Bronchial epithelial cell (primary cell): ENCODE results near the gene IFT88. TPM values are rescaled to one million over a fixed set of nuclear protein-coding genes. Genes with fewer than 3 reads are reported as not detected.

Experiments
- DNase-seq: peaks from one replicate; pipeline ENCODE4 v3.0.0-alpha.2; 2010; ENCODE audit warnings: low read depth
- FAIRE-seq: peaks from 2 replicates; lab custom pipeline; 2011; peaks lifted over from hg19 to GRCh38; lab: Jason Lieb, UNC
- H3K27me3 ChIP-seq: 2 replicates; pipeline ENCODE4 v1.5.1; 2011; ENCODE audit warnings: low read length; ENCODE audit not compliant: control insufficient read depth, insufficient read depth
- H3K36me3 ChIP-seq: 2 replicates; pipeline ENCODE4 v1.5.1; 2011; ENCODE audit warnings: low read length; ENCODE audit not compliant: control insufficient read depth, insufficient read depth
- H3K4me3 ChIP-seq: 2 replicates; pipeline ENCODE4 v1.5.1; 2011; ENCODE audit warnings: mild to moderate bottlenecking, low read depth, low read length, control low read depth
- total RNA-seq: library from RNA; depleted of rRNA; stranded (reverse); fragments of >200 nt; gene quantifications from 2 replicates; pipeline ENCODE4 v1.2.1, GENCODE V29; 2014
- TF ChIP-seq, protein P1 (sequence below): IDR thresholded peaks from 2 replicates; pipeline ENCODE4 v1.5.1; 2011; ENCODE audit warnings: mild to moderate bottlenecking, moderate library complexity, low read length, control low read depth, inconsistent platforms; ENCODE audit not compliant: insufficient read depth, severe bottlenecking

Gene IFT88
- total RNA-seq, 1 donor from 2014 or later = 4.5 TPM

GRCh38 chr13:20616059-20616797 is 49.3 kb downstream of the IFT88 start:
- Histone ChIP-seq H3K27me3 (no peaks in the 10 kb centered on the region), H3K4me3 (no peak overlapping the region), H3K36me3 (no peaks in the 10 kb centered on the region)
- FAIRE-seq = no peak
- TF ChIP-seq, protein P1, sequence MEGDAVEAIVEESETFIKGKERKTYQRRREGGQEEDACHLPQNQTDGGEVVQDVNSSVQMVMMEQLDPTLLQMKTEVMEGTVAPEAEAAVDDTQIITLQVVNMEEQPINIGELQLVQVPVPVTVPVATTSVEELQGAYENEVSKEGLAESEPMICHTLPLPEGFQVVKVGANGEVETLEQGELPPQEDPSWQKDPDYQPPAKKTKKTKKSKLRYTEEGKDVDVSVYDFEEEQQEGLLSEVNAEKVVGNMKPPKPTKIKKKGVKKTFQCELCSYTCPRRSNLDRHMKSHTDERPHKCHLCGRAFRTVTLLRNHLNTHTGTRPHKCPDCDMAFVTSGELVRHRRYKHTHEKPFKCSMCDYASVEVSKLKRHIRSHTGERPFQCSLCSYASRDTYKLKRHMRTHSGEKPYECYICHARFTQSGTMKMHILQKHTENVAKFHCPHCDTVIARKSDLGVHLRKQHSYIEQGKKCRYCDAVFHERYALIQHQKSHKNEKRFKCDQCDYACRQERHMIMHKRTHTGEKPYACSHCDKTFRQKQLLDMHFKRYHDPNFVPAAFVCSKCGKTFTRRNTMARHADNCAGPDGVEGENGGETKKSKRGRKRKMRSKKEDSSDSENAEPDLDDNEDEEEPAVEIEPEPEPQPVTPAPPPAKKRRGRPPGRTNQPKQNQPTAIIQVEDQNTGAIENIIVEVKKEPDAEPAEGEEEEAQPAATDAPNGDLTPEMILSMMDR = no peak
- peak; percentile 95 for DNase-seq

DNA sequence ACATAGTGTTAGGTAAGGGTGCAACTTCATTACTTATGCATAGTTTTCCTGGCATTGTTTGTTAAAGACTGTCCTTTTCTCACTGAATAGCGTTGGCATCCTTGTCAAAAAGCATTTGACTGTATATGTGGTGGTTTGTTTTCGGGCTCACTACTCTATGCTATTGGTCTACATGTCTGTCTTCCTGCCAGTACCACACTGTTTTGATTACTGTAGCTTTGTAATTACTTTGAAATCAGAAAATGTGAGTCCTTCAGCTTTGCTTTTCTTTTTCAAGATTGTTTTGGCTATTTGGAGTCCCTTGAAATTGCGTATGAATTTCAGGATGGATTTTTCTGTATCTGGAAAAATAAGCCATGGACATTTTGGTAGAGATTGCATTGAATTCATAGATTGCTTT is 56.0 kb downstream of the IFT88 start:
- DNase-seq (no peak), FAIRE-seq (no peak)
- TF ChIP-seq, protein P1 = no peak
- Histone ChIP-seq H3K4me3 (no peak overlapping the region), H3K36me3 (no peaks in the 10 kb centered on the region), H3K27me3 (no peaks in the 10 kb centered on the region)

GRCh38 chr13:20624213-20624612 is 57.3 kb downstream of the IFT88 start:
- DNase-seq (no peak), FAIRE-seq (no peak)
- Histone ChIP-seq H3K4me3 (no peak overlapping the region), H3K27me3 (no peaks in the 10 kb centered on the region), H3K36me3 (no peaks in the 10 kb centered on the region)
- TF ChIP-seq, protein P1 = no peak

- DNase-seq = peak; percentile 64
- no peak for FAIRE-seq
- Histone ChIP-seq H3K27me3 (no peaks in the 10 kb centered on the region), H3K36me3 (no peaks in the 10 kb centered on the region), H3K4me3 (no peak overlapping the region)
- TF ChIP-seq, protein P1 = no peak
These were observed 66.8 kb downstream of the IFT88 start for GRCh38 chr13:20633802-20634201.

DNA sequence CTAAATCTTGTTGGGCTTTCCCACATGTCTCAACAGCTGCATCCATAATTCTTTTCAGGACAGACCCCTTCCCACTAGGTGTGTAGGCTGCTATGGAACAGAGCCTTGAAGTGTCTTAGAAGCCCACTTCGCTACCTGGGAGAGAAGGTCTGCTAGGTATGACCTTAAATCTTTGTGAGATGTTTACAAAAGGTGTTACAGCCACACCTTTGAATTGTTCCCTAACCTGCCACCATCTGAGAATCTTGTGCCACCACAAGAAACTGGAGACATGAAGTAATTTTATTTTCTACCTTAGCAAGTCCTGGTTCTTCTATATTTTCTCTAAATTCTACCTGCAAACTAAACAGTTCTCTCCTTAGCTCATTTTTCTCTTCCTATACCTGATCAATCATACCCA is 69.1 kb downstream of the IFT88 start:
- DNase-seq = no peak
- H3K4me3 ChIP-seq = no peak overlapping the region
- TF ChIP-seq, protein P1 = no peak
- no peaks in the 10 kb centered on the region for H3K27me3 ChIP-seq
- no peaks in the 10 kb centered on the region for H3K36me3 ChIP-seq
- FAIRE-seq = no peak

DNA sequence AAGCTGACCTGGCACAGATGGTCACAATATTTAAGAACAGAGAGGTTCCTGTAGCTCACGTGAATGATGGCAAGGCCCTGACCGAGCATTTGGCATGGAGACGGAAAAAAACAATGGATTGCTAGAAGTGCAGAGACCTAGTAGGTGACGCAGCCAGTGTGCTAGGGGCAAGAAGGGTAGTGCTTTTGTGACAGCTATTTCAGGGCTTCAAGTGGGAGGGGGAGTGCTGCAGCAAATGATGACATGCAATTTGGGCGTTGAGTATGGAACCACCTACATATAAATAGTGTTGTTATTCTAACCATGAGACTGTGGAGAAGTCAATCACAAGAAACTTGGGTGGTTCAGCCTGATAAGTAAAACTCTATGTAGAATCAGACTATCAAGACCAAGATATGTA is 70.9 kb downstream of the IFT88 start:
- no peak overlapping the region for H3K4me3 ChIP-seq
- no peaks in the 10 kb centered on the region for H3K36me3 ChIP-seq
- no peak for DNase-seq
- no peaks in the 10 kb centered on the region for H3K27me3 ChIP-seq
- FAIRE-seq = no peak
- TF ChIP-seq, protein P1 = no peak
